Neural progenitor cell (in vitro differentiated cells): Measurements from ENCODE around the gene ADAMTS20.

Experiments
- CTCF ChIP-seq: fragments of 200-600 bp; sonication (generic); IDR thresholded peaks from 2 replicates; pipeline ENCODE4 v1.5.1; 2017; ENCODE audit warnings: antibody characterized with exemption, mild to moderate bottlenecking
- EZH2 ChIP-seq: fragments of 200-600 bp; sonication (generic); IDR thresholded peaks from 2 replicates; pipeline ENCODE4 v1.6.1; 2017; ENCODE audit warnings: antibody characterized with exemption, mild to moderate bottlenecking, moderate library complexity
- EZH2phosphoT487 ChIP-seq: fragments of 200-600 bp; sonication (generic); IDR thresholded peaks from 2 replicates; pipeline ENCODE4 v1.6.1; 2017; ENCODE audit warnings: antibody characterized with exemption

DNA sequence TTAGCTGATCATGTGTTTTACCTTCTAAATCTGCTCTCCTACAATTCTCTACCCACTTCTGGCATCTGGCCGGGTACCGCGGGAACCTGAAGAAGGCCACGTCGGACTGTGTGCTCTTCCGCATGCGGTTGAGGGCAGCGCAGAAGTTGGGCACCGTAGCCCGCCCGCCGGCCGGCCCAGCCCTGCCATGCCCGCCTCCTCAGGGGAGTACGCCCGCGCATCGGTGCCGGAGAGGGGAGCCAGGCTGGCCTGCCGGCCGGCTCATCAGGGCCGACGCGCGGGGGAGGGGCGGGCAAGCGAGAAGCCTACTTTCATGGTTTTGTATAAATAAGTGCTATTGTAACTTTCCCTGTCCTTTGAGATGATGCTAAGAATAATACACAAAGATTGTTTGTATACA lies 19.9 kb upstream of the ADAMTS20 start:
- no peak for TF ChIP-seq CTCF
- TF ChIP-seq EZH2phosphoT487, result no peak
- no peak for TF ChIP-seq EZH2
